ENCODE results near the gene TUBB4B. TPM values are rescaled to one million over a fixed set of nuclear protein-coding genes. Genes with fewer than 3 reads are reported as not detected.
A peak's percentile ranks its signal among the peaks of the same experiment; 100 is the strongest.

The TUBB4B gene
- total and polyA plus RNA-seq, 3 donors from 2014 or later = 856 to 1,777 (median 940) TPM

- H3K9me3 ChIP-seq = no peaks in the 10 kb centered on the region
- intact Hi-C loops (cut with DNase I; ENCODE audit: low total_unique reads) = no loop called here
- TF ChIP-seq POLR2A (IDR thresholded peaks at IDR 0.05) = no peak
- TF ChIP-seq CTCF (IDR thresholded peaks at IDR 0.05) = no peak
- H3K4me3 ChIP-seq = no peak overlapping the region
- H3K36me3 ChIP-seq (ENCODE audit: low read depth, missing control alignments) = no peaks in the 10 kb centered on the region
- H3K27me3 ChIP-seq = no peaks in the 10 kb centered on the region
- peaks cover 14% of the 10 kb centered on the region for H3K4me1 ChIP-seq
- DNase-seq = no peak
- 76 to 86% methylated on average over 10 to 19 of the region's 19 CpGs for WGBS, 2 donors
- H3K27ac ChIP-seq = no peak overlapping the region
Observed at GRCh38 chr9:137214620-137215019, 26.5 kb upstream of the TUBB4B start.

GRCh38 chr9:137215196-137215986, 25.7 kb upstream of the TUBB4B start:
- no peak for DNase-seq
- H3K9me3 ChIP-seq = no peaks in the 10 kb centered on the region
- H3K27ac ChIP-seq = no peak overlapping the region
- H3K4me1 ChIP-seq = peaks cover 14% of the 10 kb centered on the region
- intact Hi-C loops (cut with DNase I; ENCODE audit: low total_unique reads) = no loop called here
- H3K27me3 ChIP-seq = no peaks in the 10 kb centered on the region
- H3K36me3 ChIP-seq (ENCODE audit: low read depth, missing control alignments) = no peaks in the 10 kb centered on the region
- TF ChIP-seq POLR2A (IDR thresholded peaks at IDR 0.05) = no peak
- no peak for TF ChIP-seq CTCF (IDR thresholded peaks at IDR 0.05)
- 92 to 95% methylated on average over 11 to 20 of the region's 22 CpGs for WGBS, 2 donors
- H3K4me3 ChIP-seq = no peak overlapping the region

GRCh38 chr9:137216188-137216965, 24.7 kb upstream of the TUBB4B start:
- H3K27me3 ChIP-seq = no peaks in the 10 kb centered on the region
- H3K4me1 ChIP-seq = peaks cover 16% of the 10 kb centered on the region
- DNase-seq = peak; percentile 87
- no peaks in the 10 kb centered on the region for H3K9me3 ChIP-seq
- intact Hi-C loops (cut with DNase I; ENCODE audit: low total_unique reads) = no loop called here
- TF ChIP-seq CTCF (IDR thresholded peaks at IDR 0.05) (no peak), POLR2A (IDR thresholded peaks at IDR 0.05) (no peak)
- no peak overlapping the region for H3K4me3 ChIP-seq
- no peak overlapping the region for H3K27ac ChIP-seq
- H3K36me3 ChIP-seq (ENCODE audit: low read depth, missing control alignments) = no peaks in the 10 kb centered on the region
- WGBS, 2 donors = 68 to 90% methylated on average over 2 to 30 of the region's 30 CpGs

- TF ChIP-seq CTCF (IDR thresholded peaks at IDR 0.05) = no peak
- TF ChIP-seq POLR2A (IDR thresholded peaks at IDR 0.05) = no peak
- intact Hi-C loops (cut with DNase I; ENCODE audit: low total_unique reads) = no loop called here
- WGBS, 2 donors = 40 to 51% methylated on average over 14 to 36 of the region's 36 CpGs
- Histone ChIP-seq H3K27me3 (no peaks in the 10 kb centered on the region), H3K36me3 (ENCODE audit: low read depth, missing control alignments) (no peaks in the 10 kb centered on the region), H3K4me1 (peaks cover 21% of the 10 kb centered on the region), H3K4me3 (peak overlapping the region; percentile 15 to 54), H3K27ac (peak overlapping the region in 1 of 2 donors; percentile 50), H3K9me3 (no peaks in the 10 kb centered on the region)
- DNase-seq = peak; percentile 91
Observed at GRCh38 chr9:137217276-137218211, 23.5 kb upstream of the TUBB4B start.
